ENCODE results near the gene MAST4. TPM values are rescaled to one million over a fixed set of nuclear protein-coding genes. Genes with fewer than 3 reads are reported as not detected.

MAST4 gene
- total and polyA plus RNA-seq, 2 of the 4 experiments (the other 2 are of a cell fraction), result 4.8 to 6.8 TPM

DNA sequence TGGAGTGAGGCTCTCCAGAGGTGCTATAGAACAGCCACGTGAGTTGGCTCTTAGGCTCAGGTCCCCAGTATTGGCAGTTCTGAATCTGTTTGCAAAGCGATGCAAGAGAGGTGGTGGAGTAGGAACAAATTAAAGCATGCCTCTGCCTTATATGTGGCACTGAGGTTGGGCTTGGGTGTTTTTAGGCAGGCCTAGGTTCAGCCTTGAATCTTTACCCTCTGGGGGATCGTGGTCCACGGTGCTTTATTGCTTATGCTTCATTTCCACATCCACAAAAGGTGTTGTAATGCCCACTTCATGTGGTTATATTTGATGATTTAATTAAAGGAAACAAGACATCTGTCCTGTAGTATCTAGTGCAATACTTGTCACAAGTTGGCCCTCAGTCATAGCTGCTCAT lies 544.2 kb downstream of the MAST4 start:
- Histone ChIP-seq H2AK9ac (replicated peaks; ENCODE audit: low read depth, low read length, poor library complexity) (no peak overlapping the region), H3K14ac (replicated peaks; ENCODE audit: low read depth, low read length) (no peak overlapping the region), H3K23ac (ENCODE audit: low read depth, low read length) (no peak overlapping the region), H2BK5ac (ENCODE audit: low read depth, low read length, poor library complexity, severe bottlenecking) (no peak overlapping the region), H3K9me3 (ENCODE audit: control insufficient read depth, insufficient read depth, low read length) (no peaks in the 10 kb centered on the region), H3K79me1 (ENCODE audit: low read depth in 1 of 2, low read length in 2 of 2) (no peaks in the 10 kb centered on the region), H3K4me2 (ENCODE audit: low read depth, low read length) (no peak overlapping the region), H3K18ac (ENCODE audit: low read depth, low read length) (no peak overlapping the region), H2AK5ac (ENCODE audit: low read depth, low read length) (no peak overlapping the region), H2BK20ac (ENCODE audit: low read depth, low read length) (no peak overlapping the region), H2AFZ (replicated peaks; ENCODE audit: low read length, poor library complexity) (no peak overlapping the region), H3K27me3 (ENCODE audit: control insufficient read depth, insufficient read depth, low read length) (no peaks in the 10 kb centered on the region), H3K4ac (ENCODE audit: low read depth, low read length) (no peak overlapping the region), H4K20me1 (ENCODE audit: insufficient read depth, low read length) (no peaks in the 10 kb centered on the region), H3K9me1 (ENCODE audit: insufficient read depth, low read length) (peaks cover 5% of the 10 kb centered on the region; the same call in 1 of the 2 replicates), H3K4me3 (ENCODE audit: insufficient read depth, low read depth, low read length) (no peak overlapping the region), H3K9ac (ENCODE audit: low read depth, low read length) (no peak overlapping the region), H3K36me3 (ENCODE audit: control insufficient read depth, insufficient read depth, low read length) (peaks cover 13% of the 10 kb centered on the region), H4K8ac (ENCODE audit: low read depth in 2 of 2, low read length in 2 of 2) (no peak overlapping the region), H4K91ac (ENCODE audit: insufficient read depth, low read depth, low read length) (no peak overlapping the region), H2BK120ac (ENCODE audit: low read depth, low read length) (no peak overlapping the region), H4K5ac (ENCODE audit: low read depth, low read length) (no peak overlapping the region), H3K27ac (ENCODE audit: insufficient read depth, low read length) (no peak overlapping the region), H3K56ac (ENCODE audit: extremely low read depth, insufficient read depth, low read length) (no peak overlapping the region), H2BK15ac (ENCODE audit: low read depth, low read length) (no peak overlapping the region), H3K4me1 (ENCODE audit: control insufficient read depth, insufficient read depth, low read length) (no peaks in the 10 kb centered on the region)
- intact Hi-C loops (cut with micrococcal nuclease) (no loop called here), in situ Hi-C loops (cut with MboI; ENCODE audit: low sequenced_read_pairs) (no loop called here), dilution Hi-C loops (cut with HindIII; ENCODE audit: low sequenced_read_pairs, unreplicated experiment) (no loop called here)
- BruUV-seq (replicated peaks), result no TSS peak
- WGBS, 2 experiments (ENCODE audit: extremely low coverage in 2 of 2, insufficient read length in 1 of 2), result 100% methylated on average over 1 of the region's 4 CpGs; no CpG with 5 or more reads in 1 of the 2 experiments
- no peak for TF ChIP-seq RAD21 (IDR thresholded peaks at IDR 0.05; ENCODE audit: low read length)
- TF ChIP-seq BHLHE40 (IDR thresholded peaks at IDR 0.05; ENCODE audit: low read depth, low read length), result no peak
- no peak for TF ChIP-seq MXI1 (IDR thresholded peaks at IDR 0.05; ENCODE audit: borderline replicate concordance, low read depth, low read length)
- TF ChIP-seq MAZ (IDR thresholded peaks at IDR 0.05; ENCODE audit: borderline replicate concordance, low read depth, low read length), result no peak
- TF ChIP-seq ELK1 (IDR thresholded peaks at IDR 0.05; ENCODE audit: borderline replicate concordance, low read depth, low read length), result no peak
- TF ChIP-seq, protein P1, sequence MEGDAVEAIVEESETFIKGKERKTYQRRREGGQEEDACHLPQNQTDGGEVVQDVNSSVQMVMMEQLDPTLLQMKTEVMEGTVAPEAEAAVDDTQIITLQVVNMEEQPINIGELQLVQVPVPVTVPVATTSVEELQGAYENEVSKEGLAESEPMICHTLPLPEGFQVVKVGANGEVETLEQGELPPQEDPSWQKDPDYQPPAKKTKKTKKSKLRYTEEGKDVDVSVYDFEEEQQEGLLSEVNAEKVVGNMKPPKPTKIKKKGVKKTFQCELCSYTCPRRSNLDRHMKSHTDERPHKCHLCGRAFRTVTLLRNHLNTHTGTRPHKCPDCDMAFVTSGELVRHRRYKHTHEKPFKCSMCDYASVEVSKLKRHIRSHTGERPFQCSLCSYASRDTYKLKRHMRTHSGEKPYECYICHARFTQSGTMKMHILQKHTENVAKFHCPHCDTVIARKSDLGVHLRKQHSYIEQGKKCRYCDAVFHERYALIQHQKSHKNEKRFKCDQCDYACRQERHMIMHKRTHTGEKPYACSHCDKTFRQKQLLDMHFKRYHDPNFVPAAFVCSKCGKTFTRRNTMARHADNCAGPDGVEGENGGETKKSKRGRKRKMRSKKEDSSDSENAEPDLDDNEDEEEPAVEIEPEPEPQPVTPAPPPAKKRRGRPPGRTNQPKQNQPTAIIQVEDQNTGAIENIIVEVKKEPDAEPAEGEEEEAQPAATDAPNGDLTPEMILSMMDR (conservative IDR thresholded peaks at IDR 0.05; ENCODE audit: low read depth, low read length), result no peak
- no peak for TF ChIP-seq FOS (IDR thresholded peaks at IDR 0.05; ENCODE audit: low read depth, low read length)
- no peak for ATAC-seq (ENCODE audit: low read depth)
- POLR2A ChIA-PET (ENCODE audit: unreplicated experiment), result no interaction called here
- no peak for DNase-seq
- CTCF ChIA-PET, result no interaction called here

Measured in IMR-90 (cell line).